Colonic mucosa (tissue), 4 donors: Measurements from ENCODE around the gene NGF. TPM values are rescaled to one million over a fixed set of nuclear protein-coding genes. Genes with fewer than 3 reads are reported as not detected.
"Not testable (repeated sequence)": the region's sequence is repeated elsewhere in the genome, so short reads cannot be mapped to it uniquely, and the experiment has no call there.

Experiments
- DNase-seq: peaks from one replicate; pipeline ENCODE4 v3.0.0-alpha.2; 2020
- H3K27ac ChIP-seq: fragments of 200-600 bp; one replicate; pipeline ENCODE4 v1.8.0; 2021
- H3K27me3 ChIP-seq: fragments of 200-600 bp; one replicate; pipeline ENCODE4 v1.8.0; 2021
- H3K36me3 ChIP-seq: fragments of 200-600 bp; one replicate; pipeline ENCODE4 v1.8.0; 2021
- H3K4me1 ChIP-seq: fragments of 200-600 bp; one replicate; pipeline ENCODE4 v1.8.0; 2021; ENCODE audit warnings: mild to moderate bottlenecking
- H3K4me3 ChIP-seq: fragments of 200-600 bp; one replicate; pipeline ENCODE4 v1.8.0; 2021
- H3K9ac ChIP-seq, 2 donors: one replicate each; pipeline ENCODE4 v1.7.0; 2013; ENCODE audit warnings: control low read depth in 2 of 2, low read depth in 2 of 2, low read length in 2 of 2
- H3K9me3 ChIP-seq: fragments of 200-600 bp; one replicate; pipeline ENCODE4 v1.8.0; 2021
- intact Hi-C: fragments of 100-400 bp; cut with DNase I; formaldehyde crosslinking; loops from one replicate; pipeline ENCODE4 v1.14.1; 2022
- total RNA-seq, 2 donors: library from RNA; stranded (reverse); fragmentation: NEBNext Ultra II Directional in 1 of 2; extraction: Animal tissue kit (Norgen Biotek cat#: 25700) in 1 of 2; gene quantifications; one replicate each; pipeline ENCODE4 v1.2.1, GENCODE V29; 2021
- TF ChIP-seq, protein P1 (sequence below): fragments of 200-600 bp; IDR thresholded peaks from one replicate; pipeline ENCODE4 v1.8.0; 2022; ENCODE audit warnings: antibody characterized with exemption, mild to moderate bottlenecking
- donor health status: healthy.
- donor health status: DM: no; HTN: no; CAD: no.
- donor health status: DM: no; HTN: no; CAD: no.

Gene NGF
- total RNA-seq, 2 donors from 2014 or later, result 0.64 TPM; not detected in 1

DNA sequence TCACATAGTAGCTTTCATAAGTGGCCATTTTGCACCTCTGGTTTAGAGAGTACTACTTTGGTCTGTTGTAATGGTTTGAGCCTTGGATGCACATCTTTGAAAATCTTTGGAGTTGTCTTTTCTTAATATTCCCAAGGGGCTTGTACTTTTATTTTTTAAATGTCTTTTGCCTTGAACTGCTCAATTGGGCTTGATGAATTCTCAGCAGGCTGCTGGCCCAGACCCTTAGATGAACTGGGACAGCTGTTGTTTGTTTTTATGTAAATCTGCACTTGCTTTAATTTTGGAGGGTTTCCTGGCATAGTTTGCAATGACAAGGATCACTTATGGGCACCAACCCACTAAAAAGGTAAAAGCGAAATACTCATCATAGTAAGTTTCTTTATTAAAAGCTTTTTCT is 24.9 kb downstream of the NGF start:
- no peaks in the 10 kb centered on the region for H3K27me3 ChIP-seq
- H3K27ac ChIP-seq, result no peak overlapping the region
- TF ChIP-seq, protein P1, sequence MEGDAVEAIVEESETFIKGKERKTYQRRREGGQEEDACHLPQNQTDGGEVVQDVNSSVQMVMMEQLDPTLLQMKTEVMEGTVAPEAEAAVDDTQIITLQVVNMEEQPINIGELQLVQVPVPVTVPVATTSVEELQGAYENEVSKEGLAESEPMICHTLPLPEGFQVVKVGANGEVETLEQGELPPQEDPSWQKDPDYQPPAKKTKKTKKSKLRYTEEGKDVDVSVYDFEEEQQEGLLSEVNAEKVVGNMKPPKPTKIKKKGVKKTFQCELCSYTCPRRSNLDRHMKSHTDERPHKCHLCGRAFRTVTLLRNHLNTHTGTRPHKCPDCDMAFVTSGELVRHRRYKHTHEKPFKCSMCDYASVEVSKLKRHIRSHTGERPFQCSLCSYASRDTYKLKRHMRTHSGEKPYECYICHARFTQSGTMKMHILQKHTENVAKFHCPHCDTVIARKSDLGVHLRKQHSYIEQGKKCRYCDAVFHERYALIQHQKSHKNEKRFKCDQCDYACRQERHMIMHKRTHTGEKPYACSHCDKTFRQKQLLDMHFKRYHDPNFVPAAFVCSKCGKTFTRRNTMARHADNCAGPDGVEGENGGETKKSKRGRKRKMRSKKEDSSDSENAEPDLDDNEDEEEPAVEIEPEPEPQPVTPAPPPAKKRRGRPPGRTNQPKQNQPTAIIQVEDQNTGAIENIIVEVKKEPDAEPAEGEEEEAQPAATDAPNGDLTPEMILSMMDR, result no peak
- H3K4me3 ChIP-seq, result no peak overlapping the region
- H3K9ac ChIP-seq, result no peak overlapping the region
- no peaks in the 10 kb centered on the region for H3K4me1 ChIP-seq
- intact Hi-C loops, result no loop called here
- no peak for DNase-seq
- no peaks in the 10 kb centered on the region for H3K9me3 ChIP-seq
- H3K36me3 ChIP-seq, result no peaks in the 10 kb centered on the region

DNA sequence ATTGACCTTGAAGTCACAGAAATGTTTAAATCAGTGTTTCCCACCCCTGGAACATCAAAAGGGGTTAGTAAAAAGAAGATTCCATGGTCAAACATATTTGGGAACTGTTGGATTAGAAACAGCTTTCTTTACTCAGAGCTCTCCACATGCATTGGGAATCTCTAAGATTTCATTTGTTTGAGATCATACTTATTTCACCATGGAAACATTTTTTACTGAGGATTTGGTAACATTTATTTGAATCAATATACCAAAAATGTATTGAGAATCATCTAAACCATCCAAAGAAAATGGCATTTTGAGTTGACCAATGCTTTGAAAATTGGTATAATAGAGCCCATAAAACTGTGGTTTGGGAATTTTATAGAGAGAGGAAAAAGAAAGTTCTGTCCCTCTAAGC is 25.3 kb downstream of the NGF start:
- H3K4me3 ChIP-seq, result no peak overlapping the region
- H3K27me3 ChIP-seq, result no peaks in the 10 kb centered on the region
- no peak for DNase-seq
- no peaks in the 10 kb centered on the region for H3K4me1 ChIP-seq
- H3K9ac ChIP-seq, result no peak overlapping the region
- intact Hi-C loops, result no loop called here
- H3K9me3 ChIP-seq, result no peaks in the 10 kb centered on the region
- TF ChIP-seq, protein P1, result no peak
- H3K36me3 ChIP-seq, result no peaks in the 10 kb centered on the region
- H3K27ac ChIP-seq, result no peak overlapping the region

DNA sequence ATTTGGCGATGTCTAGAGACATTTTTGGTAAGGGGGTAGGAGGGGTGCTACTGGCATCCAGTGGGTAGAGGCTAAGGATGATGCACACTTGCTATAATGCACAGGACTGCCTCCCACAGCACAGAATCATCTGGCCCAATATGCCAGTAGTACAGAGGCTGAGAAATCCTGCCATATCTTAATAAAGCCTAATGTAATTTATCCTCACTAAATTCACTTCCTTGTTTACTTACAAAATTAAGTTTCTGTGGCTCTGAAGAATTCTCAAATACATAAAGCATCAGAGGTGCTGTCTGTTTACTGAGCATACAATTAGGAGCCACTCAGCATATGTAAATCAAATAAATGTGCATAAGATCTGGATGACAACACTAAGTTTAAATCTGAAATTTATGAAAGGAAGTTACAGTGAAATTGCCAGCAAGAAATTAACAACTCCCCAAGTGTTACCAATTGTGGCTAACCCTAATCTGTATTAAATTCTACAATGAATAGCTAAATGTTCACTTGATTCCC is 26.5 kb downstream of the NGF start:
- Histone ChIP-seq H3K9me3 (no peaks in the 10 kb centered on the region), H3K9ac (no peak overlapping the region), H3K27me3 (no peaks in the 10 kb centered on the region), H3K4me1 (no peaks in the 10 kb centered on the region), H3K36me3 (no peaks in the 10 kb centered on the region), H3K4me3 (no peak overlapping the region), H3K27ac (no peak overlapping the region)
- TF ChIP-seq, protein P1, result no peak
- intact Hi-C loops, result no loop called here
- DNase-seq, result no peak

DNA sequence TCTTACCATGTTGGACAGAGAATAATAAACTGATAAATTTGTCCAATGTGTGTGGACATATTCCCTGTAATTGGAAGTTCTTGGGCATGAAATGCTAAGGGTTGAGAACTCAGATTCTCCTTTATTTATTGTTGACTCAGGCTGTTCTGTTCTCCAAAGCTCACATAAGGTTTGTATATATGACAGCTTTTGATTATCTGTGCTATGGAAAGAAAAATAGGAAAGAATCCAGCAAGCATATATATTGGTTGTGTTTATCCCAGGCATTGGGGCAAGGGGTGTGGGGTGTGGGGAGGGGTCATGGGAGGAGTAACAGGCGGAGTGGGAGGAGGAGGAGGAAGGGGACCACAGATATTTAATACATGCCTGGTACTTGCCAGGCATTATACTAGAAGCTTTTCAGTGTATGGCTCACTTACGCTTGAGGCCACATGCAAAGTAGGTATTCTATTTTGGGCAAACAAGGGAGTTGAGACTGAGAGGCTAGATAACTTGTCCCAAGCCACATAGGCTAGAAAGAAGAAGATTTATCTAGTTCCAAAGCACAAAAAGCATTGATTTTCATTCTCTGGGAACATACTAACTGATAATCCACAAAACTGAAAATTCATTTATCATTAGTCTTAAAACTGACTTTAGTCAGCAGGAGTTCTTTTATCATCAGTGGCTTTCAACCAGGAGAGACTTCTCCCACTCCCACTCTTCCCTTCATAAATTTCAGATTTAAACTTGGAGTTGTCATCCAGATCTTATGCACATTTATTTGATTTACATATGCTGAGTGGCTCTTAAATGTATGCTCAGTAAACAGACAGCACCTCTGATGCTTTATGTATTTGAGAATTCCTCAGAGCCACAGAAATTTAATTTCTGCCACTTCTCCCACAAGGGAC is 27.2 kb downstream of the NGF start:
- intact Hi-C loops, result no loop called here
- no peaks in the 10 kb centered on the region for H3K36me3 ChIP-seq
- H3K4me3 ChIP-seq, result no peak overlapping the region
- TF ChIP-seq, protein P1, result no peak
- no peaks in the 10 kb centered on the region for H3K9me3 ChIP-seq
- no peak for DNase-seq
- no peak overlapping the region for H3K27ac ChIP-seq
- no peaks in the 10 kb centered on the region for H3K27me3 ChIP-seq
- H3K4me1 ChIP-seq, result no peaks in the 10 kb centered on the region
- H3K9ac ChIP-seq, result no peak overlapping the region

DNA sequence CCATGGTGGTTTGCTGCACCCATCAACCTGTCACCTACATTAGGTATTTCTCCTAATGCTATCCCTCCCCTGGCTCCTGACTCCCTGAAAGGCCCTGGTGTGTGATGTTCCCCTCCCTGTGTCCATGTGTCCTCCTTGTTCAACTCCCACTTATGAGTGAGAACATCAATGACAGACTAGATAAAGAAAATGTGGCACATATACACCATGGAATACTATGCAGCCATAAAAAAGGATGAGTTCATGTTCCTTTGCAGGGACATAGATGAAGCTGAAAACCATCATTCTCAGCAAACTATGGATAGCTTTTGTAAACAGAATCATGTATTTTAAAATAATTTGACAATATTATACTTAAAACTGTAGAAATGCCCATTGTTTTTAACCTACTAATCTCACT is 28.5 kb downstream of the NGF start:
- H3K27ac ChIP-seq, DNase-seq, H3K4me1 ChIP-seq, H3K4me3 ChIP-seq, intact Hi-C loops, H3K36me3 ChIP-seq, H3K9ac ChIP-seq, H3K27me3 ChIP-seq, H3K9me3 ChIP-seq: not testable (repeated sequence)

DNA sequence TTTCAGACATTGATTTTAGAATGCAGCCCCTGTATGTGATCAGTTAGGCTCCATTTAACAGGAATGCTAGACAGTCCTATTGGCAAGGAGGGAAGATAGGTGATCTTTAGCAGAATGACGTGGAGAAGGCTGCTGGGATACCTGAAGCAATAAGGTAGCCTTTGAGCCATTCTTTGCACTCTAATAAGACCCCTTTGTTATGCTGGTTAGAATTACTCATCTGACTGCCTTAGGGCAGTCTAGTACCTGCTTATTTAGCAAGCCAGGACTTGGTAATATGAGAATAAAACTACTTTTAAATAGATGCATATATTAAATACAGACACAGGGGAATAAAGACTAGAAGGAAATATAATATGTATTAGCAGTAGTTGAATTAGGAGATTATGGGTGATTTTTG is 29.1 kb downstream of the NGF start:
- H3K27ac ChIP-seq, result no peak overlapping the region
- no peak overlapping the region for H3K4me3 ChIP-seq
- no peak for DNase-seq
- H3K4me1 ChIP-seq, result no peaks in the 10 kb centered on the region
- no peaks in the 10 kb centered on the region for H3K9me3 ChIP-seq
- no peaks in the 10 kb centered on the region for H3K36me3 ChIP-seq
- no peaks in the 10 kb centered on the region for H3K27me3 ChIP-seq
- H3K9ac ChIP-seq, result no peak overlapping the region
- intact Hi-C loops, result no loop called here
- TF ChIP-seq, protein P1, result no peak
